GM18498 (cell line): ENCODE data around the gene VWA5A.
"Not testable (repeated sequence)": the region's sequence is repeated elsewhere in the genome, so short reads cannot be mapped to it uniquely, and the experiment has no call there.

Experiments
- ATAC-seq: cut with Tn5 transposase; IDR thresholded peaks from one replicate; pipeline ENCODE4 v1.9.1; 2021; ENCODE audit warnings: mild to moderate bottlenecking, moderate library complexity; ENCODE audit not compliant: unreplicated experiment

VWA5A gene

GRCh38 chr11:124085997-124086846, 29.0 kb upstream of the VWA5A start:
- no peak for ATAC-seq

GRCh38 chr11:124090996-124091395, 24.3 kb upstream of the VWA5A start:
- ATAC-seq: no peak

- ATAC-seq: no peak
These were observed 21.9 kb upstream of the VWA5A start for GRCh38 chr11:124093330-124093729.

GRCh38 chr11:124094731-124095130, 20.5 kb upstream of the VWA5A start:
- ATAC-seq: no peak

- no peak for ATAC-seq
These were observed 18.9 kb upstream of the VWA5A start for GRCh38 chr11:124096364-124096763.

GRCh38 chr11:124098141-124098540, 17.1 kb upstream of the VWA5A start:
- no peak for ATAC-seq

- ATAC-seq: no peak
These were observed 13.5 kb upstream of the VWA5A start for GRCh38 chr11:124101737-124102136.

- peak; percentile 78 for ATAC-seq
These were observed 7.1 kb upstream of the VWA5A start for GRCh38 chr11:124108156-124108555.

GRCh38 chr11:124109377-124109776, 5.9 kb upstream of the VWA5A start:
- peak; percentile 62 for ATAC-seq

GRCh38 chr11:124110201-124110600, 5.0 kb upstream of the VWA5A start:
- no peak for ATAC-seq

GRCh38 chr11:124113890-124114289, 1.4 kb upstream of the VWA5A start:
- ATAC-seq: no peak

GRCh38 chr11:124115782-124116616, 749 bp downstream of the VWA5A start:
- ATAC-seq: peak; percentile 36

- no peak for ATAC-seq
These were observed 3.9 kb downstream of the VWA5A start for GRCh38 chr11:124119103-124119502.

- ATAC-seq: no peak
These were observed 5.6 kb downstream of the VWA5A start for GRCh38 chr11:124120891-124121290.

- ATAC-seq: no peak
These were observed 6.9 kb downstream of the VWA5A start for GRCh38 chr11:124122123-124122522.

- no peak for ATAC-seq
These were observed 8.4 kb downstream of the VWA5A start for GRCh38 chr11:124123622-124124021.

- ATAC-seq: not testable (repeated sequence)
These were observed 11.9 kb downstream of the VWA5A start for GRCh38 chr11:124127134-124127533.

- ATAC-seq: no peak
These were observed 27.8 kb downstream of the VWA5A start for GRCh38 chr11:124143034-124143433.

- ATAC-seq: no peak
These were observed 32.7 kb downstream of the VWA5A start for GRCh38 chr11:124147951-124148350.

GRCh38 chr11:124150684-124151083, 35.4 kb downstream of the VWA5A start:
- ATAC-seq: no peak

GRCh38 chr11:124152770-124153407, 37.6 kb downstream of the VWA5A start:
- ATAC-seq: no peak
